Psoas muscle (tissue), 8 donors: ENCODE results near the gene SCLT1. TPM values are rescaled to one million over a fixed set of nuclear protein-coding genes. Genes with fewer than 3 reads are reported as not detected.
A peak's percentile ranks its signal among the peaks of the same experiment; 100 is the strongest.

ENCODE experiments used
- ATAC-seq, 4 donors: fragments of 200-7000 bp; cut with Tn5 transposase; one replicate each; pipeline ENCODE4 v1.9.1; 2020; ENCODE audit warnings: moderate library complexity in 3 of 4, mild to moderate bottlenecking in 2 of 4
- DNase-seq, 2 donors: peaks; one replicate each; pipeline ENCODE4 v3.0.0-alpha.2; 2020
- H3K27ac ChIP-seq: fragments of 200-600 bp; one replicate; pipeline ENCODE4 v1.8.0; 2022
- H3K27me3 ChIP-seq, 3 donors: fragments of 200-600 bp in 1 of 3; one replicate each; pipeline versions ENCODE4 v1.6.1 to v1.8.0; 2013 to 2022; ENCODE audit warnings: low read length in 2 of 3, mild to moderate bottlenecking in 2 of 3, moderate library complexity in 1 of 3; ENCODE audit not compliant: insufficient read depth in 3 of 3
- H3K36me3 ChIP-seq, 2 donors: fragments of 200-600 bp in 1 of 2; one replicate each; pipeline versions ENCODE4 v1.6.1 to v1.8.0; 2013 to 2022; ENCODE audit warnings: low read depth in 1 of 2, mild to moderate bottlenecking in 1 of 2, moderate library complexity in 1 of 2; ENCODE audit not compliant: insufficient read depth in 1 of 2
- H3K4me1 ChIP-seq: fragments of 200-600 bp; one replicate; pipeline ENCODE4 v1.8.0; 2022
- H3K4me3 ChIP-seq: fragments of 200-600 bp; one replicate; pipeline ENCODE4 v1.8.0; 2022; ENCODE audit warnings: mild to moderate bottlenecking
- H3K9me3 ChIP-seq: fragments of 200-600 bp; one replicate; pipeline ENCODE4 v1.8.0; 2022
- WGBS, 3 donors: extraction: QIAGEN DNeasy Blood & Tissue Kit; methylation state at CpG; one replicate each; pipeline versions ENCODE4 v1.1.6 to v1.1.7; 2013; 5-methylcytosine and 5-hydroxymethylcytosine counted together
- intact Hi-C, 2 donors: fragments of 100-400 bp; cut with DNase I; formaldehyde crosslinking; loops; one replicate each; pipeline versions ENCODE4 v1.11.0 to v1.14.2; 2022
- polyA plus RNA-seq, 3 donors: library from polyadenylated mRNA; stranded (reverse); fragments of 200-250 nt; gene quantifications; one replicate each; pipeline ENCODE4 v1.2.3, GENCODE V29; 2013
- total RNA-seq, 4 donors: library from RNA; stranded (reverse); fragmentation: NEBNext Ultra II Directional in 2 of 4; extraction: Animal tissue kit (Norgen Biotek cat#: 25700) in 2 of 4; gene quantifications; one replicate each; pipeline versions ENCODE4 v1.2.1 to v1.2.4, GENCODE V29; 2021 to 2023
- TF ChIP-seq, protein P1 (sequence below): fragments of 200-600 bp; IDR thresholded peaks from one replicate; pipeline ENCODE4 v1.8.0; 2022; ENCODE audit warnings: antibody characterized with exemption
- donor health status: healthy with polysubstance abuse.
- donor health status: DM: no; HTN: no; CAD: no; lungs with moderate emphysema.
- donor health status: Bipolar disorder and iron deficiency.
- donor health status: healthy.
- donor health status: DM: yes; HTN: yes; CAD: no.
- donor health status: DM: no; HTN: no; CAD: no.
- donor health status: DM: no; HTN: no; CAD: no.
- donor health status: DM: yes; HTN: yes; CAD: no.

SCLT1 gene
- total and polyA plus RNA-seq, 7 donors: 1.1 to 5.3 (median 3.1) TPM

DNA sequence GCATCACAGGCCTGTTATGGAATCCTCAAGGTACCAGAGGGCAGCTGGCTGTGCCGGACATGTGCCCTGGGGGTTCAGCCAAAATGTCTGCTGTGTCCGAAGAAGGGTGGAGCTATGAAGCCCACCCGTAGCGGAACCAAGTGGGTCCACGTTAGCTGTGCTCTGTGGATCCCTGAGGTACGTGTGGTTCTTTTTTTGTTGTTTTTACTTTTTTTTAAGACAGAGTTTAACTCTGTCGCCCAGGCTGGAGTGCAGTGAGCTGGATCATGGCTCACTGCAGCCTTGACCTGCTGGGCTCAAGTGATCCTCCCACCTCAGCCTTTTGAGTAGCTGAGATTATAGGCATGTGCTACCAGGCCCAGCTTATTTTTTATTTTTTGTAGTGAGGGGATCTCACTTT is 237.7 kb downstream of the SCLT1 start:
- no peaks in the 10 kb centered on the region for H3K9me3 ChIP-seq
- intact Hi-C loops: no loop called here
- DNase-seq (no peak), ATAC-seq (no peak)
- H3K27ac ChIP-seq: no peak overlapping the region
- H3K4me3 ChIP-seq: no peak overlapping the region
- no peaks in the 10 kb centered on the region for H3K27me3 ChIP-seq
- 80 to 88% (median 85%) methylated on average over 7 of the region's 7 CpGs for WGBS, 3 donors
- TF ChIP-seq, protein P1, sequence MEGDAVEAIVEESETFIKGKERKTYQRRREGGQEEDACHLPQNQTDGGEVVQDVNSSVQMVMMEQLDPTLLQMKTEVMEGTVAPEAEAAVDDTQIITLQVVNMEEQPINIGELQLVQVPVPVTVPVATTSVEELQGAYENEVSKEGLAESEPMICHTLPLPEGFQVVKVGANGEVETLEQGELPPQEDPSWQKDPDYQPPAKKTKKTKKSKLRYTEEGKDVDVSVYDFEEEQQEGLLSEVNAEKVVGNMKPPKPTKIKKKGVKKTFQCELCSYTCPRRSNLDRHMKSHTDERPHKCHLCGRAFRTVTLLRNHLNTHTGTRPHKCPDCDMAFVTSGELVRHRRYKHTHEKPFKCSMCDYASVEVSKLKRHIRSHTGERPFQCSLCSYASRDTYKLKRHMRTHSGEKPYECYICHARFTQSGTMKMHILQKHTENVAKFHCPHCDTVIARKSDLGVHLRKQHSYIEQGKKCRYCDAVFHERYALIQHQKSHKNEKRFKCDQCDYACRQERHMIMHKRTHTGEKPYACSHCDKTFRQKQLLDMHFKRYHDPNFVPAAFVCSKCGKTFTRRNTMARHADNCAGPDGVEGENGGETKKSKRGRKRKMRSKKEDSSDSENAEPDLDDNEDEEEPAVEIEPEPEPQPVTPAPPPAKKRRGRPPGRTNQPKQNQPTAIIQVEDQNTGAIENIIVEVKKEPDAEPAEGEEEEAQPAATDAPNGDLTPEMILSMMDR: no peak
- peaks cover 12% of the 10 kb centered on the region for H3K4me1 ChIP-seq
- H3K36me3 ChIP-seq: peaks cover 6 to 95% of the 10 kb centered on the region in 2 donors

DNA sequence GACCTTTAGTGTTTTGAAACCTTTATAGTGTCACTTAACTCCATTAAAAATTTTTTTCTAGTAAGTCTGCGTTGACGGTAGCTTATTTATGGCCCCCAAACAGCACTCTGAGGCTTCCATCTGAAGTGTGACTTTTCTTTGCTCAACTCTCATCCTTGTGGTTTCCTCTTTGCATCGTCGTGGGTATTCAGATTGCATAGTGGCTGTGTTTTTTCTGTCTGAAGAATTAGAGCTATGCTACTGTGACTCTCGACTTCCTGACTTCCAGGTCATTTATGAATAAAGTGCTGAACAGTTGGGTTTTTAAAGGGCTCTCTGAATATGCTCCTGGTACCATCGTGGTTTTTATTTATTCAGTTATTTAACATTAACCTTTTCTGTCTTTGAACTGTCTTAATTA is 238.9 kb downstream of the SCLT1 start:
- Histone ChIP-seq H3K4me3 (no peak overlapping the region), H3K27me3 (no peaks in the 10 kb centered on the region), H3K36me3 (peaks cover 6 to 95% of the 10 kb centered on the region in 2 donors), H3K4me1 (peaks cover 10% of the 10 kb centered on the region), H3K9me3 (no peaks in the 10 kb centered on the region), H3K27ac (no peak overlapping the region)
- ATAC-seq: no peak
- intact Hi-C loops: loop anchor here in 1 of 2 donors (5.0 kb wide), 1 partner anchor 42 kb away; no protein-coding TSS in a partner anchor
- WGBS, 3 donors: 62 to 64% (median 63%) methylated on average over 6 of the region's 6 CpGs
- DNase-seq: no peak
- TF ChIP-seq, protein P1: no peak

DNA sequence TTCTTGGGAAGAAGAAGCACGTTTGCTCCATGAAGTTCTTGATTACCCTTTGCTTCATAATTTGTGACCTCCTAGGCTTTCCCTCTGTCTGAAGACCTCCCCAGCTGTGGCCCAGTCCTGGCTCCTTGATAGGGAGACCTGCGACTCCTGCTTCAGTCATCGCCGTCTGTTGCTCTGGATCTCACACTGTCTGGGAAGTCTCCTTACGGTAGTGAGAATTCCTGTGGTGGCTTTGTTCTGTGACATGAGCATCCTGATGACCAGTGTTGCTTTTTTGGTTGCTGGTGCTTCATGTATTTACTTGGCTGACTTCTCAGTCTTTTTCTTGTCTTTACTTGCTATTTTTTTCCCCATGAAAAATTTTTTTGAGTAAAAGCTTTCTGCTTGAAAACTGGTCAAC is 239.6 kb downstream of the SCLT1 start:
- 80 to 82% (median 82%) methylated on average over 5 of the region's 5 CpGs for WGBS, 3 donors
- TF ChIP-seq, protein P1: no peak
- H3K4me1 ChIP-seq: peaks cover 3% of the 10 kb centered on the region
- peak overlapping the region; percentile 21 for H3K27ac ChIP-seq
- ATAC-seq (peak in 2 of 4 donors; percentile 26 to 42), DNase-seq (no peak)
- no peaks in the 10 kb centered on the region for H3K9me3 ChIP-seq
- intact Hi-C loops: loop anchor here in 1 of 2 donors (5.0 kb wide), 1 partner anchor 41 kb away; no protein-coding TSS in a partner anchor
- no peaks in the 10 kb centered on the region for H3K27me3 ChIP-seq
- peaks cover 6 to 98% of the 10 kb centered on the region in 2 donors for H3K36me3 ChIP-seq
- no peak overlapping the region for H3K4me3 ChIP-seq

DNA sequence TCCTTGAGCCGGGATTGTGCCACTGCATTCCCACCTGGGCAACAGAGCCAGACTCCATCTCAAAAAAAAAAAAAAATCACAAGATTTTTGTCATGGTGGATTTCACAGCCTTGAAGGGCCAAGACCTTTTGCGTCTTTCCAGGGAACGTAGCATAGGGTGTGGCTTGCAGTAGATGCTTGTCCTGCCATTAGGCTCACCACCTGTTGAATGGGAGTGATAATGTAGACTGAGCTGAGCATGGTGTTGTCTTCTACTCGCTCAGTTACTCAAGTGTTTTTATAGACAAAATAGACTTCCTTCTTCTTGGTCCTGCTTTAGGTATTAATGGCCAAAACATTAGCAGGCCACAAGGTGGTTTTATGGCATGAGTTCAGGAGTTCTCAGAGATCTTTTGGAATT is 243.1 kb downstream of the SCLT1 start:
- Histone ChIP-seq H3K4me1 (peaks cover 14% of the 10 kb centered on the region), H3K27me3 (no peaks in the 10 kb centered on the region), H3K27ac (no peak overlapping the region), H3K4me3 (no peak overlapping the region), H3K9me3 (no peaks in the 10 kb centered on the region), H3K36me3 (peaks cover 3 to 99% of the 10 kb centered on the region in 2 donors)
- 88 to 96% (median 91%) methylated on average over 4 of the region's 4 CpGs for WGBS, 3 donors
- no peak for ATAC-seq
- TF ChIP-seq, protein P1: no peak
- intact Hi-C loops: loop anchor here in 1 of 2 donors (5.0 kb wide), 1 partner anchor 38 kb away; no protein-coding TSS in a partner anchor
- no peak for DNase-seq

DNA sequence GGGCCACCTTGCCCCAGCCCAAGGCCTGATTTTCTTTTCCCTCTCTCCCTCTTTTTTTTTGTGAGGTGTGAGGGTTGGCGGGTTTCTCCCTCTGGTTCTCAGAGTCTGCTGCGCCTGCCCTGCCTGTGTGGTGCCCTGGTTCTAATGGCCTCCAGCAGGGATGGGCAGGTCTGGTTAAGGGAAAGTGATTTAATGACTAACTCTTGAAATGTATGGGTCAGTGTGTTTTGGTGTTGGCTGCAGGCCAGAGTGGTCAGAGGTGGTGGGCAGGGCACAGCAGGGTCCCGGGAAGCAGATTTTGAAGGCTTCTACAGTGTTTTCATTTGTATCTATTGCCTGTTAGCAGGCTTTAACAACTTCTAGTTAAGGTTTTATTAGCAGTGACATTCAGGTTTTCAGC is 244.9 kb downstream of the SCLT1 start:
- peaks cover 20% of the 10 kb centered on the region for H3K4me1 ChIP-seq
- H3K36me3 ChIP-seq: peaks cover 3 to 92% of the 10 kb centered on the region in 2 donors
- TF ChIP-seq, protein P1: no peak
- no peaks in the 10 kb centered on the region for H3K9me3 ChIP-seq
- no peak overlapping the region for H3K27ac ChIP-seq
- no peaks in the 10 kb centered on the region for H3K27me3 ChIP-seq
- intact Hi-C loops: no loop called here
- H3K4me3 ChIP-seq: no peak overlapping the region
- 94 to 96% (median 94%) methylated on average over 3 of the region's 3 CpGs for WGBS, 3 donors
- no peak for DNase-seq
- no peak for ATAC-seq
